Activated CD8-positive, alpha-beta memory T cell treated with anti-CD3 and anti-CD28 coated beads, Interleukin-2, amount 10 ng/mL, durations not matched to agents 7 days and 5 days (primary cell): ENCODE measurements around the gene WDR87. TPM values are rescaled to one million over a fixed set of nuclear protein-coding genes. Genes with fewer than 3 reads are reported as not detected.

Source experiments
- total RNA-seq, 2 experiments: library from RNA; stranded (reverse); gene quantifications; one replicate each; pipeline ENCODE4 v1.2.3, GENCODE V29; 2021

The WDR87 gene
- total RNA-seq, 2 experiments from 2014 or later, result not detected

Other genes with a start within 250 kb of the WDR87 start
- gene ZNF607, start 186.8 kb downstream of the WDR87 start, total RNA-seq, result 1 to 10 TPM; 4.4 to 6.6 TPM
- 1 to 10 TPM; 7.1 TPM for gene ZNF573, start 127.0 kb downstream of the WDR87 start, total RNA-seq
- gene SIPA1L3, start 614 bp upstream of the WDR87 start, total RNA-seq, result 10 to 100 TPM; 16.6 to 21.6 TPM